Neural progenitor cell (in vitro differentiated cells): ENCODE measurements around the gene TCF23.

ENCODE experiments used
- CTCF ChIP-seq: fragments of 200-600 bp; sonication (generic); IDR thresholded peaks from 2 replicates; pipeline ENCODE4 v1.5.1; 2017; ENCODE audit warnings: antibody characterized with exemption, mild to moderate bottlenecking
- EZH2phosphoT487 ChIP-seq: fragments of 200-600 bp; sonication (generic); IDR thresholded peaks from 2 replicates; pipeline ENCODE4 v1.6.1; 2017; ENCODE audit warnings: antibody characterized with exemption

GRCh38 chr2:27199241-27199640 lies 50.4 kb downstream of the TCF23 start:
- TF ChIP-seq CTCF (no peak), EZH2phosphoT487 (no peak)
